Chondrocyte (in vitro differentiated cells): ENCODE measurements around the gene GOLPH3. TPM values are rescaled to one million over a fixed set of nuclear protein-coding genes. Genes with fewer than 3 reads are reported as not detected.
"Not testable (repeated sequence)": the region's sequence is repeated elsewhere in the genome, so short reads cannot be mapped to it uniquely, and the experiment has no call there.

Source experiments
- DNase-seq: peaks from one replicate; pipeline ENCODE4 v3.0.0; 2021; ENCODE audit warnings: mixed read lengths, low spot score
- H3K27ac Mint-ChIP-seq: one replicate; pipeline ENCODE4 v1.8.0; 2021; ENCODE audit warnings: mild to moderate bottlenecking, moderate library complexity, mixed read lengths; ENCODE audit not compliant: unreplicated experiment
- H3K27me3 Mint-ChIP-seq: 2 replicates; pipeline ENCODE4 v1.8.0; 2021; ENCODE audit warnings: low read depth, mixed read lengths
- H3K36me3 Mint-ChIP-seq: 2 replicates; pipeline ENCODE4 v1.8.0; 2021; ENCODE audit warnings: low read depth, mixed read lengths
- H3K4me1 Mint-ChIP-seq: 2 replicates; pipeline ENCODE4 v1.8.0; 2021; ENCODE audit warnings: low read depth, mild to moderate bottlenecking, mixed read lengths
- H3K4me3 Mint-ChIP-seq: one replicate; pipeline ENCODE4 v1.8.0; 2021; ENCODE audit warnings: mild to moderate bottlenecking, moderate library complexity, mixed read lengths; ENCODE audit not compliant: unreplicated experiment
- H3K9me3 Mint-ChIP-seq: 2 replicates; pipeline ENCODE4 v1.8.0; 2021; ENCODE audit warnings: low read depth, mixed read lengths
- CTCF ChIP-seq: fragments of 200-600 bp; sonication (generic); IDR thresholded peaks from 2 replicates; pipeline ENCODE4 v1.5.0; 2021; ENCODE audit warnings: antibody characterized with exemption, mild to moderate bottlenecking, moderate library complexity
- long read RNA-seq: library from polyadenylated mRNA; stranded (forward); transcript quantifications from one replicate; pipeline ENCODE4 v2.0.0, GENCODE V29; 2021
- total RNA-seq: library from RNA; stranded (reverse); gene quantifications from 3 replicates; pipeline ENCODE4 v1.2.1, GENCODE V29; 2021

The GOLPH3 gene
- 95.2 to 110 TPM (median 106 TPM) in 3 replicates for total RNA-seq
- long read RNA-seq, transcript GOLPH3-201 (4 exons, 2,721 nt): major isoform, 161 of 166 reads
- long read RNA-seq, partial matches to known transcripts: 1 of 166 reads
- long read RNA-seq, other reads (novel, unspliced or antisense): 3 of 166 reads

DNA sequence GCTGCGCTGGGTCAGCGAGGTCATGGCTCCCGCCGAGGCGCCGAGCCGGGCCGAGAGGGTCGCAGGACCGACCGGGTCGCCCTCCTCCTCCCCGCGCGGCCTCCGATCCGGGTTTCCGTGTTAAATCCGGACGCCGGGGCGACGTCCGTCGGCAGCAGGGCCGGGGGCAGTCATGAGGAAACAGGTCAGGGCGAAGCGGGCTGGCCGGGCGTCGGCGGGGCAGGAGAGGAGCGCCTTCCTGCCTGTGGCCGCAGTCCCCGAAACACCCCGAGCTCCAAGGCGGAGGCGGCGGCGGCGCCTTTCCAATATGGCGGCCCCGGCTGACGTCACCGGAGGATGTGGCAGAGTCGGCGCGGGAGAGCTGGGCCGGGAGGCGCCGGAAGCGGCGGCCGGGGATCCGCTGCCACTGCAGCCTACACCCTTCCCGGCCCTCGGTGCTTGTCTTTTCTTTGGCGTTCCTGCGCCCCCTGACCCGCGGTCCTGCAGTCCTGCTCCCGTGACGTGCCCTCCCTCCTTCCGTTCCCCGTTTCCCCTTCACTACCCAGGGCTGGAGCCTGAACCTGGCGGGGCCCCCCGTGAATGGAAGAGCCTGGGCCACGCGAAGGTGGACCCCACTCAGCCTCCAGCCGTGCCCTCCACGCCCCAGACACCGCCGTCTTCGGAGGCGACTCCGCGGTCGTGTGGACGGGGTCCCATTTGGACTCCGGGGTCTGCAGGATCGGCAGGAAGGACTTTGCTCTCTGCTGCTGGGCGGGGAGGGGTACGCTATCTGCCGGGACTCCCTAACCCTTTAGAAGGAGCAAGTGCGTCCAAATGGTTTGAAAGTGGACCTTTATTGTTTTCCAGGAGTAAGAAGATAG, at the start of gene GOLPH3:
Gene GOLPH3, minus strand, starts transcription at position 309 of the 860 bp plus-strand sequence. Its CDS starts 285 bp downstream, at position 24.
- Mint-ChIP-seq H3K36me3 (peaks cover 9% of the 10 kb centered on the region), H3K9me3 (no peaks in the 10 kb centered on the region), H3K27ac (peak within 1 kb of the TSS; percentile 100), H3K4me3 (peak within 1 kb of the TSS; percentile 99), H3K27me3 (no peaks in the 10 kb centered on the region), H3K4me1 (peaks cover 37% of the 10 kb centered on the region)
- peak; percentile 97 for DNase-seq
- TF ChIP-seq CTCF: peak; percentile 19

DNA sequence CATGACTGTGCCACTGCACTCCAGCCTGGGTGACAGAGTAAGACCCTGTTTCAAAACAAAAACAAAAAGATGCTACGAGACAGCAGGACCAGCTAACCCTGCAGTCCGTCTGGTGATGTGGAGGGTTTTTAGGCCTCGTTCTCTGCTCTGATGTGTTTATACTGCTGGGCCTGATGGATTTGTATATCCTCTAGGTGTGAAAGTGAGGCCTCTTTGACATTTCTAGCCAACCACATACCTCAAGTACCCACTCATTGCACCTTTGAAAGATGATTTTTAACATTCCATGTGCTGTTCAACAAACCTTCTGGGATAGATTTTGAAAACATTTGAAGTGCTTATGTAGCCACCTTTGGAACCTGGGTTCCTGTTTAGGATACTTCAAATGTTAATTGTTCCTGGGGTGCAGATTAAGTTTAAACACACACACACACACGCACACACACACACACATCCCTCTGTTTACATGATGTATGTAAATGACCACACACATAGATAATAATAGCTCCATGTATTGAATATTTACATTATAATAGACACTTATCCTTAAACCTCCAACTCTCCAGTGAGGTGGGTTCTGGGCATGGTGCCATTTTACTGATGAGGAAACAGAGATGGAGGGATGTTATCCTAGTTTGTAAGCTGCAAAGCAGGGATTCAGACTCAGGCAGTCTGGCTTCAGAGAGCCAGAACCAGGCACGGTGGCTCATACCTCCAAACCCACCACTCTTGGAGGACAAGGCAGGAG, 48.8 kb upstream of the GOLPH3 start:
- peaks cover 44% of the 10 kb centered on the region for H3K4me1 Mint-ChIP-seq
- DNase-seq: no peak
- no peak overlapping the region for H3K4me3 Mint-ChIP-seq
- H3K9me3 Mint-ChIP-seq: no peaks in the 10 kb centered on the region
- no peak for TF ChIP-seq CTCF
- peaks cover 1% of the 10 kb centered on the region for H3K36me3 Mint-ChIP-seq
- no peak overlapping the region for H3K27ac Mint-ChIP-seq
- H3K27me3 Mint-ChIP-seq: no peaks in the 10 kb centered on the region

DNA sequence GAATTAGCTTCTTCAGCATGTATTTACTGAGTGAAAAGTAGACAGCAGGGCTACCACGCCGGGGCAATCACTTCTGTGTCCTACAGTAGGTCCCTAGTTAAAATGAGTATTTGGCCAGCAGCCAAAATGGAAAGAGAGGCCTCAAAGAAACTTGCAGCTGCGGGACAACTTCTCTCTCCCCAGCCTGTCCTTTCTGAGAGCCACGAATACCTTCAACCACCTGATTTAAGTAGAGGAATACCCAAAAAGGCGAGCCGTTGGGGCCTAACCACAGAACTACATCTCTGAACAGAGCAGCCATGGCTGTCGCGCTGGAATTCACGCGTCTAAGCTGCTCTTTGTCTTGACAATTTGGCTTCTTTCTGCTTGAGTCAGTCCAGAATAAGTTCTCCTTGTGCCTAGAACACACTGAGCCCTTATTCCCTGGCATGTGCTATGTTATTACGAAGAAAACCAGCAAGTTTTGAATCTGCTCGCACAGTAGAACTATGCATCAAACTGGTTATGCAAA, 43.8 kb upstream of the GOLPH3 start:
- Mint-ChIP-seq H3K36me3 (no peaks in the 10 kb centered on the region), H3K27ac (no peak overlapping the region), H3K9me3 (no peaks in the 10 kb centered on the region), H3K4me3 (no peak overlapping the region), H3K4me1 (peaks cover 17% of the 10 kb centered on the region), H3K27me3 (no peaks in the 10 kb centered on the region)
- no peak for TF ChIP-seq CTCF
- DNase-seq: no peak

DNA sequence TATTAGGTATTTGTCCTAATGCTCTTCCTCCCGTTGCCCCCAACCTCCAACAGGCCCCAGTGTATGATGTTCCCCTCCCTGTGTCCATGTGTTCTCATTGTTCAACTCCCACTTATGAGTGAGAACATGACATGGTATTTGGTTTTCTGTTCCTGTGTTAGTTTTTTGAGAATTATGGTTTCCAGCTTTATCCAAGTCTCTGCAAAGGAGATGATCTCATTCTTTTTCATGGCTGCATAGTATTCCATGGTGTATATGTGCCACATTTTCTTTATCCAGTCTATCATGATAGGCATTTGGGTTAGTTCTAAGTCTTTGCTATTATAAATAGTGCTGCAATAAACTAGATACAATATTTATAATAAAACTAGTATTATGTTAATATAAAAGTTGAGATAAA, 40.2 kb upstream of the GOLPH3 start:
- H3K27me3 Mint-ChIP-seq, H3K4me3 Mint-ChIP-seq, DNase-seq, H3K36me3 Mint-ChIP-seq, H3K27ac Mint-ChIP-seq, H3K9me3 Mint-ChIP-seq: not testable (repeated sequence)
- peaks cover 11% of the 10 kb centered on the region for H3K4me1 Mint-ChIP-seq

DNA sequence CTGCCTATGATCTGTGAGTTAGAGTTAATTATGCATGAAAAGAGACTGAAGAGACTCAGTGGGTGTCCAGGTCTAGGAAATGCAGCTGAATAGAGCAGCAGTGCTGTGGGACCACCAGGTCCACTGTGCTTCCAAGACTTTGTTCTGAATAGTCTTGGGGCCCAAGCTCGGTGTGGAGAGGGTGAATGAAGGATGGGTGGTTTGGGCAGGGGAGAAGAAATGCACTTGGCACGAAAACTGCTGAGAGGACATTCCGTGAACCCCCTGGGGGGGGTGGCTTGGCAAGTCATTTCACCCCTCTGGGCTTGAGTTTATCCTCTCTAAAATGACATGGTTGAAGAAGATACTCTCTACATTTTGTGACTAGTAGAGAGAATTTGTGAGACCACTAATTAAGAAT, 36.0 kb upstream of the GOLPH3 start:
- Mint-ChIP-seq H3K9me3 (no peaks in the 10 kb centered on the region), H3K27me3 (no peaks in the 10 kb centered on the region), H3K4me3 (no peak overlapping the region), H3K36me3 (no peaks in the 10 kb centered on the region), H3K27ac (no peak overlapping the region), H3K4me1 (peaks cover 5% of the 10 kb centered on the region)
- no peak for TF ChIP-seq CTCF
- DNase-seq: no peak

- H3K4me1 Mint-ChIP-seq: peaks cover 13% of the 10 kb centered on the region
- H3K27ac Mint-ChIP-seq, H3K9me3 Mint-ChIP-seq, H3K4me3 Mint-ChIP-seq, H3K36me3 Mint-ChIP-seq, DNase-seq, H3K27me3 Mint-ChIP-seq: not testable (repeated sequence)
Observed at GRCh38 chr5:32208837-32209236, 34.7 kb upstream of the GOLPH3 start.
